ENCODE data around the gene KRTAP10-2.

KRTAP10-2 gene

DNA sequence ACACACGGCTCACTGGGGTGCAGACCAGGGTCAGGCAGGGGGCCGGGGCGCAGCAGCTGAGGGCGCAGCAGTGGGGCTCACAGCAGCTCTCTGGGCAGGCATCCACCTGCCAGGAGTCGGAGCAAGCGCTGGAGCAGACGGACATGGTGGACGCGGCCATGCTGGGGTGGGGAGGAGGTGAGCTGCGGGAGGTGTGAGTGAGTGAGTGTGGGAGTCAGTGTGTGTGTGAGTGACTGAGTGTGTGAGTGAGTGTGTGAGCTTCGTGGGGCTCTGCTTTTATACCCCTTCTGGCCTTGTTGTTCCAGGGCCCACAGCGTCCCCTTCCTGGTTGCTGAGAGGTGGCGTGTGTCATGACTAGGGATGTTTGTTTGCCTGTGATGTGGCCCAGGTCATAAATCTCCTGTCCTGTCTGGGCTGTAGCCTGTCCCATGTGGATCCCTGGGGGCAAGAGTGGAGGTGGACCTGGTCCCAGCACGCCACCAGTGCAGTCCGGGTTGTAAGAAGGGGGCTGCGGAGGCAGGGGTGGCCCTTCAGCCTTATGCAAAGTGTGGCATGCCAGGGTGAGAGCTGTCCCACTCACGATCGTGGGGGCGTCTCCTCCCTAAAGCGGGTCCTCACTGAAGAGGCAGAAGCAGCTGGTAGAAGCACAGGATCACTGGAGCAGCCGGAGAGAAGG, 11.2 kb downstream of the KRTAP10-2 start, which contains the start of gene KRTAP10-1:
TSS of gene KRTAP10-1 (minus strand) at position 205 of the 676 bp plus-strand sequence. CDS start at position 160, 45 bp downstream.
- DNase-seq (ENCODE audit: low spot score) = no peak

DNA sequence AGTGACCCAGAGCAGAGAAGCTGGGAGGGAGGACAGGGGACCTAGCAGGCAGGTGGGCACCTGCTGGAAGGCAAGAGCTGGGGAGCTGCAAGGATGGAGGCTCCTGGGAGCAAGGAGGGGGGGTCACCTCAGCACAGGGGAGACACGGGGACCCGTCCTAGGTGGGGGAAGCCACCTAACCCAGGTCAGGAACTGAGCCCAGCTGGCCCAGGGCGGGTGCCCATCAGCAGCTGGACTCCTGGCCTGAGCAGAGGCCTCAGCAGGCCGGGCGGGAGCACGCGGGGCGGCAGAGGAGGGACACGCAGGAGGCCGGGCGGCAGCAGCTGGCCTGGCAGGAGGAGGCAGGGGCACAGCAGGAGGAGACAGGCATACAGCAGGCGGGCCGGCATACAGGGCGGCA, 12.3 kb downstream of the KRTAP10-2 start:
- DNase-seq (ENCODE audit: low spot score) = no peak

- DNase-seq (ENCODE audit: low spot score) = no peak
Observed at GRCh38 chr21:44537930-44538911, 13.1 kb downstream of the KRTAP10-2 start.

DNA sequence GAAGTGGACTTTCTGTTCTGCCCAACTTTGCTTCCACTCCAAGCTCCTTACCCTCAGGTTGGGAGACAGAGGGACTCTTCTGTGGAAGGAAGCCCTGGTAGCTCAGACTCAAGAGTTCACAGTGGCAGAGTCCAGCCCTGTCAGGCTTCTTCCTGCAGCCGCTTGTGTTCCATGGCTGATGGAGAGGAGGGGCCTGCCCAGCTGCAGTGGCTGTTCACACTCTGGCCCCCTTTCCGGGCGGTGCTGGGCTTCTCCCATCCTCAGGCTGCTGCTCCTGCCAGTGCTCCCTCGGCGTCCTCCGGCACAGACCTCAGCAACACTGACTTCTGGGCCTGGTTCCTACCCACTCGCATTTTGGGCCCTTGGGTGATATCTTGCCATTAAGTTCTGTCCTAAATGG, 15.3 kb downstream of the KRTAP10-2 start:
- no peak for DNase-seq (ENCODE audit: low spot score)

DNA sequence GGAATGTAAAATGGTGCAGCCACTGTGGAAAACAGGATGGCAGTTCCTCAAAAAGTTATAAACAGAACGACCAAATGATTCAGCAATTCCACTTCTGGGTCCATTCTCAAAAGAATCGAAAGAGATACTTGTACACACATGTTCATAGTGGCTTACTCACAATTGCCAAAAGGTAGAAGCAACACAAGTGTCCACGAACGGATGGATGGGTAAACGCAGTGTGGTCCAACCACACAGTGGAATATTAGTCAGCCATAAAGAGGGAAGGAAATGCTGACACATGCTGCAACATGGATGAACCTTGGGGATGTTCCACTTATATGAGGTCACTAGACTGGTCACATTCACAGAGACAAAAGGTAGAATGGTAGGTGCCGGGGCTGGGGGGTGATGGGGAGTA, 16.6 kb downstream of the KRTAP10-2 start:
- no peak for DNase-seq (ENCODE audit: low spot score)

DNA sequence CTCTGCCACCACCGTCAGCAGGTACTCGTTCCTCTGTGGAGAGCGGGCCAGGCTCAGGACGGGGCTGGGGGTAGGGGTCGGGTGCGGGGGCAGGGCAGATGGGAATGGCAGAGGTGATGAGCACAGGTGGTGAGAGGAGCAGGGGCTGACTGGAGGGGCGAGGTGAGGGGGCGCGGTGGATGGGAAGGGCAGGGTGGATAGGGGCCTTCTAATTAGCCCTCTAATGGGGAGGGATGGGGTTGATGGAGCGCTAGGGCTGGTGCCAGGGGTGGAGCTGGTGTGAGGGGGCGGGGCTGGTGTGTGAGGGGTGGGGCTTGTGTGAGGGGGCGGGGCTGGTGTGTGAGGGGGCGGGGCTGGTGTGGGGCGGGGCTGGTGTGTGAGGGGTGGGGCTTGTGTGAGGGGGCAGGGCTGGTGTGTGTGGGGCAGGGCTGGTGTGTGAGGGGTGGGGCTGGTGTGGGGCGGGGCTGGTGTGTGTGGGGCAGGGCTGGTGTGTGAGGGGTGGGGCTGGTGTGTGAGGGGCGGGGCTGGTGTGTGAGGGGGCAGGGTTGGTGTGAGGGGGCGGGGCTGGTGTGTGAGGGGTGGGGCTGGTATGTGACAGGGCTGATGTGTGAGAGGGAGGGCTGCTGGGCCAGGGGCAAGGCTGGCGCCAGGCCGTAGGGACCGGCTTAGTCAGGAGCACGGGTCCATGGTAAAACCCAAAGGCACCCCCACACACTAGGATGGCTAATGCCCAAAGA, 17.2 kb downstream of the KRTAP10-2 start:
- no peak for DNase-seq (ENCODE audit: low spot score)

- DNase-seq (ENCODE audit: low spot score) = no peak
Observed at GRCh38 chr21:44533121-44533890, 18.0 kb downstream of the KRTAP10-2 start.

DNA sequence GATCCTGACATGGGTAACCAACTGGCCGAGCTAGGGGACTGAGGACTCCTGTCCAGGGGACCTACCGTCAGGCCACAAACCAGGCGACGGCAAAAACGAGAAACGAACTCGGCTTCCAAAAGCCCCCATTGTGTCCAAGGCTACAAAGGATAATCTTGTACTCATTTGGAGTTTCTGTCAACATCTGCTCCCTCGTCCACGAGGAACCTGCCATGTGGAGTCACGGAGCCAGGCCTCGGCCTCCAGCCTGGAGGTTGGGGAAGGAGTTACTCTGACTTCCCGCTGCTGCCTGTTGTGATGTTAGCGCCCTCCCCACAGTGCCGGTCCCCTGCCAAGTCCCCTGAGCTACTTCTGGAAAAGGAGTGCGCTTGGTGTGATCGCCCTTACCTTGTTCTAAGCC, 18.6 kb downstream of the KRTAP10-2 start:
- DNase-seq (ENCODE audit: low spot score) = no peak

- DNase-seq (ENCODE audit: low spot score) = no peak
Observed at GRCh38 chr21:44531606-44532564, 19.4 kb downstream of the KRTAP10-2 start.

- DNase-seq (ENCODE audit: low spot score) = no peak
Observed at GRCh38 chr21:44530903-44531605, 20.3 kb downstream of the KRTAP10-2 start.

- DNase-seq (ENCODE audit: low spot score) = no peak
Observed at GRCh38 chr21:44530221-44530902, 20.9 kb downstream of the KRTAP10-2 start.

GRCh38 chr21:44529503-44530125, 21.7 kb downstream of the KRTAP10-2 start:
- DNase-seq (ENCODE audit: low spot score) = no peak

DNA sequence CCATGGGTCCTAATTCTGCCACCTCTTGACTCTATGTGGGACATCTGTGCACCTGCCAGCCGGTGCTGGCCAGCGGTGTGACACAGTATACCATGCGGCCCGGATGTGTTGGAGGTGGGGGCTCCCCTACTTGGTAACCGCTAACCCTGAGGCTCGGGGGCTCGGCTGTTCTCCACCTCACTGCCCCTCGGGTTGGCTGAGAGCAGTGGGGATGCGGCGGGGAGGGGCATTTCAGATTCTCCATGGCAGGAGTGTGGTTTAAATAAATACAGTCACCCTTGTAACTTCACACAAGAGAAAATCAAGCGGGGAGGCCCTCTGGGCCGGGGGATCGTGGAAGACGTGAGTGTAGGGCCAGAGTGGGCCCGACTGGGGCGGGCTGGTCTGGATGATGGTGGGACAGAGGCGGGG, 22.3 kb downstream of the KRTAP10-2 start:
- no peak for DNase-seq (ENCODE audit: low spot score)

GRCh38 chr21:44528634-44528995, 22.7 kb downstream of the KRTAP10-2 start:
- no peak for DNase-seq (ENCODE audit: low spot score)

- DNase-seq (ENCODE audit: low spot score) = no peak
Observed at GRCh38 chr21:44527983-44528633, 23.2 kb downstream of the KRTAP10-2 start.

GRCh38 chr21:44527156-44527982, 23.9 kb downstream of the KRTAP10-2 start:
- DNase-seq (ENCODE audit: low spot score) = no peak
